Measurements from ENCODE around the gene MAP3K6. TPM values are rescaled to one million over a fixed set of nuclear protein-coding genes. Genes with fewer than 3 reads are reported as not detected.

Gene MAP3K6
- total and polyA plus RNA-seq, 2 donors (not counting 3 experiments of a cell fraction or from before 2014, with no cell fraction given) = 9.9 to 12.4 TPM

- no TSS peak for BruUV-seq (replicated peaks)
- Histone ChIP-seq H3K4me3 (replicated peaks in 1 of 3; ENCODE audit: insufficient read depth in 1 of 3, low read depth in 1 of 3, low read length in 3 of 3) (no peak overlapping the region), H3K4me1 (ENCODE audit: control insufficient read depth, extremely low read depth, insufficient read depth, low read length) (peaks cover 2% of the 10 kb centered on the region), H3K9ac (replicated peaks; ENCODE audit: extremely low read depth, insufficient read depth, low read length) (no peak overlapping the region), H3K36me3 (ENCODE audit: control insufficient read depth in 2 of 2, extremely low read depth in 1 of 2, insufficient read depth in 2 of 2, low read length in 2 of 2) (no peaks in the 10 kb centered on the region), H3K27ac (ENCODE audit: insufficient read depth, low read depth, low read length) (no peak overlapping the region), H3K27me3 (ENCODE audit: control insufficient read depth in 2 of 2, insufficient read depth in 2 of 2, low read length in 2 of 2) (peaks cover 0 to 3% of the 10 kb centered on the region in 2 experiments), H3K79me2 (ENCODE audit: control insufficient read depth, insufficient read depth, low read length) (no peaks in the 10 kb centered on the region), H2AFZ (ENCODE audit: low read depth, low read length) (no peak overlapping the region), H3K4me2 (ENCODE audit: insufficient read depth, low read length) (no peak overlapping the region), H4K20me1 (replicated peaks; ENCODE audit: control insufficient read depth, extremely low read depth, insufficient read depth, low read length) (no peaks in the 10 kb centered on the region), H3K9me3 (replicated peaks; ENCODE audit: control insufficient read depth, insufficient read depth, low read length) (no peaks in the 10 kb centered on the region), H3K9me1 (replicated peaks; ENCODE audit: control insufficient read depth, extremely low read depth, insufficient read depth, low read length) (no peaks in the 10 kb centered on the region)
- dilution Hi-C loops (cut with MboI; ENCODE audit: extremely low pct_ligation_motif_present, low sequenced_read_pairs) = no loop called here
- TF ChIP-seq GATA2 (IDR thresholded peaks at IDR 0.05; ENCODE audit: insufficient read depth, insufficient read length, low read depth, low read length) = no peak
- no peak for TF ChIP-seq MYC (IDR thresholded peaks at IDR 0.05; ENCODE audit: low read depth, low read length)
- POLR2A ChIA-PET = no interaction called here
- FAIRE-seq (no peak), DNase-seq (ENCODE audit: low read depth, low spot score) (no peak)
- intact Hi-C loops (cut with micrococcal nuclease) = no loop called here
- CTCF ChIA-PET = interaction anchor here (1.0 to 3.2 kb wide), 8 partner anchors 8 to 83 kb away, joined by 3 to 17 read pairs (median 6); partner anchors contain the start of gene MAP3K6
Observed at GRCh38 chr1:27383661-27384060, 16.9 kb upstream of the MAP3K6 start.

GRCh38 chr1:27383039-27383605, 16.4 kb upstream of the MAP3K6 start, which contains the start of gene CD164L2:
TSS of gene CD164L2 (minus strand) at chr1:27383333. CDS start at chr1:27383239, 94 bp downstream.
- Histone ChIP-seq H4K20me1 (replicated peaks; ENCODE audit: control insufficient read depth, extremely low read depth, insufficient read depth, low read length) (no peaks in the 10 kb centered on the region), H3K9me1 (replicated peaks; ENCODE audit: control insufficient read depth, extremely low read depth, insufficient read depth, low read length) (no peaks in the 10 kb centered on the region), H3K4me2 (ENCODE audit: insufficient read depth, low read length) (no peak within 1 kb of the TSS), H3K9me3 (replicated peaks; ENCODE audit: control insufficient read depth, insufficient read depth, low read length) (no peaks in the 10 kb centered on the region), H3K9ac (replicated peaks; ENCODE audit: extremely low read depth, insufficient read depth, low read length) (no peak within 1 kb of the TSS), H3K4me1 (ENCODE audit: control insufficient read depth, extremely low read depth, insufficient read depth, low read length) (no peaks in the 10 kb centered on the region), H3K27ac (ENCODE audit: insufficient read depth, low read depth, low read length) (no peak within 1 kb of the TSS), H3K4me3 (replicated peaks in 1 of 3; ENCODE audit: insufficient read depth in 1 of 3, low read depth in 1 of 3, low read length in 3 of 3) (no peak within 1 kb of the TSS), H3K36me3 (ENCODE audit: control insufficient read depth in 2 of 2, extremely low read depth in 1 of 2, insufficient read depth in 2 of 2, low read length in 2 of 2) (no peaks in the 10 kb centered on the region), H3K27me3 (ENCODE audit: control insufficient read depth in 2 of 2, insufficient read depth in 2 of 2, low read length in 2 of 2) (peaks cover 0 to 3% of the 10 kb centered on the region in 2 experiments), H3K79me2 (ENCODE audit: control insufficient read depth, insufficient read depth, low read length) (no peaks in the 10 kb centered on the region), H2AFZ (ENCODE audit: low read depth, low read length) (no peak within 1 kb of the TSS)
- no TSS peak for BruUV-seq (replicated peaks)
- dilution Hi-C loops (cut with MboI; ENCODE audit: extremely low pct_ligation_motif_present, low sequenced_read_pairs) = no loop called here
- no peak for TF ChIP-seq MYC (IDR thresholded peaks at IDR 0.05; ENCODE audit: low read depth, low read length)
- TF ChIP-seq JUN (IDR thresholded peaks at IDR 0.05; ENCODE audit: borderline replicate concordance, insufficient read depth, insufficient read length, low read depth) = no peak
- TF ChIP-seq POLR2A (IDR thresholded peaks at IDR 0.05; ENCODE audit: low read depth, low read length) = no peak
- TF ChIP-seq CTCF (IDR thresholded peaks at IDR 0.05; ENCODE audit: extremely low read depth in 1 of 2, insufficient read depth in 1 of 2, low read depth in 1 of 2, low read length in 2 of 2) = no peak
- TF ChIP-seq GATA2 (IDR thresholded peaks at IDR 0.05; ENCODE audit: insufficient read depth, insufficient read length, low read depth, low read length) = no peak
- no peak for TF ChIP-seq POLR2AphosphoS5 (IDR thresholded peaks at IDR 0.05; ENCODE audit: insufficient read depth, low read depth, low read length)
- no peak for TF ChIP-seq FOS (IDR thresholded peaks at IDR 0.05; ENCODE audit: borderline replicate concordance, insufficient read depth, low read length)
- ChIA-PET CTCF (interaction anchor here (0.7 to 3.2 kb wide), 10 partner anchors 8 to 223 kb away, joined by 3 to 17 read pairs (median 4); partner anchors contain the start of genes MAP3K6, TMEM222 and WASF2), POLR2A (no interaction called here)
- intact Hi-C loops (cut with micrococcal nuclease) = no loop called here
- FAIRE-seq = no peak
- DNase-seq (ENCODE audit: low read depth, low spot score) = no peak

All from endothelial cell of umbilical vein (primary cell).